B cell (primary cell): Measurements from ENCODE around the gene LEMD2. TPM values are rescaled to one million over a fixed set of nuclear protein-coding genes. Genes with fewer than 3 reads are reported as not detected.

Experiments used
- ATAC-seq: fragments of 200-7000 bp; cut with Tn5 transposase; one replicate; pipeline ENCODE4 v1.10.0; 2021; ENCODE audit warnings: low read depth, mild to moderate bottlenecking, moderate number of reproducible peaks, moderate library complexity
- CTCF ChIA-PET: fragments of 350-600 bp; sonication (Branson Sonifier 250); formaldehyde crosslinking; loops from one replicate; lab custom pipeline; 2021; ENCODE audit warnings: antibody characterized with exemption, inconsistent platforms; lab: Charles Lee
- POLR2A ChIA-PET: fragments of 350-600 bp; sonication (Branson Sonifier 250); formaldehyde crosslinking; loops from one replicate; lab custom pipeline; 2021; ENCODE audit warnings: antibody characterized with exemption; lab: Charles Lee
- DNase-seq: peaks from one replicate; pipeline ENCODE4 v3.0.0; 2013
- H2AFZ ChIP-seq: 2 replicates; pipeline ENCODE4 v1.6.1; 2012; ENCODE audit warnings: mild to moderate bottlenecking, low read depth, low read length; ENCODE audit not compliant: insufficient read depth, poor library complexity, severe bottlenecking
- H3K27ac ChIP-seq, 2 donors: 1 replicate in 1 of 2; 2 replicates in 1 of 2; pipeline ENCODE4 v1.5.1; 2012 to 2013; ENCODE audit warnings: low read length in 2 of 2, mild to moderate bottlenecking in 2 of 2, moderate library complexity in 1 of 2
- H3K27me3 ChIP-seq, 4 experiments: fragments of 200-600 bp in 1 of 4; sonication (generic) in 1 of 4; replicated peaks in 1 of 4; 1 replicate in 2 of 4; 2 replicates in 2 of 4; pipeline versions ENCODE4 v1.6.1 to v1.7.0; 2013 to 2016; ENCODE audit warnings: low read length in 3 of 4, mild to moderate bottlenecking in 2 of 4, mixed read lengths in 1 of 4, moderate library complexity in 1 of 4; ENCODE audit not compliant: insufficient read depth in 4 of 4, control insufficient read depth in 3 of 4; ENCODE audit errors: control extremely low read depth in 1 of 4
- H3K36me3 ChIP-seq, 2 experiments: replicated peaks in 1 of 2; 1 replicate in 1 of 2; 2 replicates in 1 of 2; pipeline versions ENCODE4 v1.6.1 to v1.7.1; 2013; ENCODE audit warnings: low read length in 1 of 2; ENCODE audit not compliant: insufficient read depth in 2 of 2, control insufficient read depth in 1 of 2; ENCODE audit errors: control extremely low read depth in 1 of 2, extremely low read depth in 1 of 2
- H3K4me1 ChIP-seq, 2 donors: fragments of 200-600 bp in 1 of 2; sonication (generic) in 1 of 2; 1 replicate in 1 of 2; 2 replicates in 1 of 2; pipeline versions ENCODE4 v1.5.1 to v1.6.1; 2013 to 2017; ENCODE audit warnings: low read length in 2 of 2; ENCODE audit not compliant: control insufficient read depth in 2 of 2, insufficient read depth in 2 of 2
- H3K4me2 ChIP-seq: replicated peaks from 2 replicates; pipeline ENCODE3; 2012; ENCODE audit warnings: mild to moderate bottlenecking, low read depth, low read length; ENCODE audit not compliant: poor library complexity, severe bottlenecking
- H3K4me3 ChIP-seq, 5 experiments: fragments of 200-600 bp in 1 of 5; sonication (generic) in 1 of 5; 1 replicate in 3 of 5; 2 replicates in 2 of 5; pipeline versions ENCODE4 v1.5.1 to v1.7.0; 2011 to 2016; ENCODE audit warnings: low read length in 4 of 5, mild to moderate bottlenecking in 4 of 5, low read depth in 2 of 5, control low read depth in 1 of 5, moderate library complexity in 1 of 5; ENCODE audit not compliant: insufficient read depth in 1 of 5; ENCODE audit errors: control extremely low read depth in 1 of 5, extremely low read depth in 1 of 5
- H3K79me2 ChIP-seq: fragments of 200-600 bp; sonication (generic); one replicate; pipeline ENCODE4 v1.6.0; 2016; ENCODE audit warnings: low read length; ENCODE audit not compliant: control insufficient read depth, insufficient read depth
- H3K9ac ChIP-seq: fragments of 200-600 bp; sonication (generic); 2 replicates; pipeline ENCODE4 v1.6.1; 2017; ENCODE audit warnings: mild to moderate bottlenecking, low read length, moderate library complexity
- H3K9me3 ChIP-seq, 3 donors: one replicate each; pipeline versions ENCODE4 v1.6.1 to v1.7.1; 2013; ENCODE audit warnings: low read length in 2 of 3; ENCODE audit not compliant: control insufficient read depth in 2 of 3, insufficient read depth in 1 of 3; ENCODE audit errors: control extremely low read depth in 1 of 3
- H4K20me1 ChIP-seq: 2 replicates; pipeline ENCODE4 v1.6.0; 2012; ENCODE audit warnings: mild to moderate bottlenecking, low read length; ENCODE audit not compliant: insufficient read depth, control insufficient read depth, poor library complexity, severe bottlenecking
- H3K27ac Mint-ChIP-seq: one replicate; pipeline ENCODE4 v1.8.0; 2021; ENCODE audit warnings: mixed read lengths
- H3K27me3 Mint-ChIP-seq: one replicate; pipeline ENCODE4 v1.8.0; 2021; ENCODE audit warnings: mixed read lengths
- H3K4me1 Mint-ChIP-seq: one replicate; pipeline ENCODE4 v1.8.0; 2021; ENCODE audit warnings: mixed read lengths
- H3K4me3 Mint-ChIP-seq: one replicate; pipeline ENCODE4 v1.8.0; 2021; ENCODE audit warnings: mixed read lengths
- H3K9me3 Mint-ChIP-seq: one replicate; pipeline ENCODE4 v1.8.0; 2022; ENCODE audit warnings: mixed read lengths; ENCODE audit not compliant: insufficient read depth
- CTCF ChIP-seq: fragments of 200-600 bp; IDR thresholded peaks from one replicate; pipeline ENCODE4 v1.8.0; 2022; ENCODE audit warnings: antibody characterized with exemption, mild to moderate bottlenecking
- EZH2 ChIP-seq: IDR thresholded peaks from 2 replicates; pipeline ENCODE4 v1.6.1; 2012; ENCODE audit warnings: borderline replicate concordance, low read depth, mild to moderate bottlenecking, moderate library complexity, low read length; ENCODE audit not compliant: insufficient read depth, poor library complexity, severe bottlenecking
- WGBS: methylation state at CpG from one replicate; pipeline ENCODE4 v1.1.5; 2013; ENCODE audit warnings: missing lambda C conversion rate; ENCODE audit not compliant: insufficient coverage; 5-methylcytosine and 5-hydroxymethylcytosine counted together
- intact Hi-C: fragments of 100-400 bp; cut with micrococcal nuclease; formaldehyde crosslinking; loops from one replicate; pipeline ENCODE4 v1.10.0; 2022
- polyA plus RNA-seq: library from polyadenylated mRNA; depleted of rRNA; stranded (reverse); fragments of >200 nt; gene quantifications from 2 replicates; pipeline ENCODE4 v1.2.3, GENCODE V29; 2012
- total RNA-seq, 2 donors: library from RNA; stranded (reverse); fragments of 120-200 nt in 1 of 2; gene quantifications; 1 replicate in 1 of 2; 2 replicates in 1 of 2; pipeline versions ENCODE4 v1.2.3 to v1.2.4, GENCODE V29; 2013 to 2022

The LEMD2 gene
- total and polyA plus RNA-seq, 2 donors (not counting 1 experiment from before 2014, with no cell fraction given): 58.7 to 113 TPM

GRCh38 chr6:33748841-33749240, 40.1 kb downstream of the LEMD2 start:
- Histone ChIP-seq H3K4me1 (peaks cover 0 to 3% of the 10 kb centered on the region in 2 donors), H2AFZ (no peak overlapping the region), H3K4me2 (no peak overlapping the region), H3K36me3 (no peaks in the 10 kb centered on the region), H3K27ac (no peak overlapping the region), H3K27me3 (peaks cover 0 to 8% (median under 1%) of the 10 kb centered on the region in 4 experiments), H3K9me3 (no peaks in the 10 kb centered on the region), H3K9ac (no peak overlapping the region), H3K4me3 (no peak overlapping the region), H4K20me1 (no peaks in the 10 kb centered on the region), H3K79me2 (no peaks in the 10 kb centered on the region)
- intact Hi-C loops: no loop called here
- WGBS: 92% methylated on average over 2 of the region's 4 CpGs
- no peak overlapping the region for H3K27ac Mint-ChIP-seq
- TF ChIP-seq EZH2 (no peak), CTCF (no peak)
- H3K4me3 Mint-ChIP-seq: no peak overlapping the region
- peaks cover 3% of the 10 kb centered on the region for H3K4me1 Mint-ChIP-seq
- ChIA-PET CTCF (no interaction called here), POLR2A (no interaction called here)
- no peaks in the 10 kb centered on the region for H3K9me3 Mint-ChIP-seq
- no peak for ATAC-seq
- H3K27me3 Mint-ChIP-seq: peaks cover 27% of the 10 kb centered on the region
- DNase-seq: no peak

- Mint-ChIP-seq H3K27ac (no peak overlapping the region), H3K9me3 (no peaks in the 10 kb centered on the region), H3K27me3 (peaks cover 25% of the 10 kb centered on the region), H3K4me3 (no peak overlapping the region), H3K4me1 (peaks cover 3% of the 10 kb centered on the region)
- Histone ChIP-seq H3K79me2 (no peaks in the 10 kb centered on the region), H2AFZ (no peak overlapping the region), H3K4me1 (peaks cover 0 to 3% of the 10 kb centered on the region in 2 donors), H3K4me3 (no peak overlapping the region), H3K9ac (no peak overlapping the region), H3K36me3 (no peaks in the 10 kb centered on the region), H4K20me1 (no peaks in the 10 kb centered on the region), H3K27me3 (peaks cover 0 to 9% (median under 1%) of the 10 kb centered on the region in 4 experiments), H3K27ac (no peak overlapping the region), H3K9me3 (no peaks in the 10 kb centered on the region), H3K4me2 (no peak overlapping the region)
- intact Hi-C loops: no loop called here
- DNase-seq (no peak), ATAC-seq (no peak)
- POLR2A ChIA-PET: no interaction called here
- TF ChIP-seq CTCF: no peak
- 90% methylated on average over 5 of the region's 5 CpGs for WGBS
- CTCF ChIA-PET: no interaction called here
These were observed 41.1 kb downstream of the LEMD2 start for GRCh38 chr6:33747823-33748222.
